ENCODE measurements around the gene TOR1AIP2. TPM values are rescaled to one million over a fixed set of nuclear protein-coding genes. Genes with fewer than 3 reads are reported as not detected.

Gene TOR1AIP2
- total and polyA plus RNA-seq, 2 of the 13 experiments (the other 11 are each of a cell fraction or from before 2014, with no cell fraction given) = 35.2 to 65.8 TPM

DNA sequence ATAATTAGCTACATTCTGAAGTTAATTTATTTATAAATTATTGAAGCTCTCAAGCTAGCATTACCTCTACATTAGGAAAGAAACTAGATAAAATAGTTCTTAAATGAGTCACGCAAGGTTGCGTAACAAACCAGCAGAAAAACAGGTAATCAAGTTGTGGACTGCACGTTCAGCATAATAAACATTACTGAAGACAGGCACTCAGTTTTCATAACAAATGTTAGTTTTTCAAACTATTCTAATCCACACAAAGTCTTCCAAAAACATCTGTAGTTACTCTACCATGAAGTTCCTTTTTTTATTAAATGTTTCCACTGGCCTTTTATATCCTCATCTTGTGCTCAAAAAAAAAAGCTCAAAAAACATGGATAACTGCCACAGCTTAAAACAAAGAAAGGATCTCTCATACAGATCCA, 1.3 kb downstream of the TOR1AIP2 start (continued):
- TF ChIP-seq PAXIP1 (CRISPR knock-in tag; conservative IDR thresholded peaks at IDR 0.05) = 0 out of 2 replicates have a peak, but pooled peaks have one; percentile 22
- no peak for TF ChIP-seq ZNF567 (CRISPR knock-in tag; IDR thresholded peaks at IDR 0.05; ENCODE audit: borderline replicate concordance)
- peak; percentile 50 for TF ChIP-seq FOXA3 (CRISPR knock-in tag; IDR thresholded peaks at IDR 0.05)
- no peak for TF ChIP-seq TEAD2 (CRISPR knock-in tag; IDR thresholded peaks at IDR 0.05)
- TF ChIP-seq NFKBIZ (CRISPR knock-in tag; IDR thresholded peaks at IDR 0.05) = no peak
- TF ChIP-seq, protein P1, sequence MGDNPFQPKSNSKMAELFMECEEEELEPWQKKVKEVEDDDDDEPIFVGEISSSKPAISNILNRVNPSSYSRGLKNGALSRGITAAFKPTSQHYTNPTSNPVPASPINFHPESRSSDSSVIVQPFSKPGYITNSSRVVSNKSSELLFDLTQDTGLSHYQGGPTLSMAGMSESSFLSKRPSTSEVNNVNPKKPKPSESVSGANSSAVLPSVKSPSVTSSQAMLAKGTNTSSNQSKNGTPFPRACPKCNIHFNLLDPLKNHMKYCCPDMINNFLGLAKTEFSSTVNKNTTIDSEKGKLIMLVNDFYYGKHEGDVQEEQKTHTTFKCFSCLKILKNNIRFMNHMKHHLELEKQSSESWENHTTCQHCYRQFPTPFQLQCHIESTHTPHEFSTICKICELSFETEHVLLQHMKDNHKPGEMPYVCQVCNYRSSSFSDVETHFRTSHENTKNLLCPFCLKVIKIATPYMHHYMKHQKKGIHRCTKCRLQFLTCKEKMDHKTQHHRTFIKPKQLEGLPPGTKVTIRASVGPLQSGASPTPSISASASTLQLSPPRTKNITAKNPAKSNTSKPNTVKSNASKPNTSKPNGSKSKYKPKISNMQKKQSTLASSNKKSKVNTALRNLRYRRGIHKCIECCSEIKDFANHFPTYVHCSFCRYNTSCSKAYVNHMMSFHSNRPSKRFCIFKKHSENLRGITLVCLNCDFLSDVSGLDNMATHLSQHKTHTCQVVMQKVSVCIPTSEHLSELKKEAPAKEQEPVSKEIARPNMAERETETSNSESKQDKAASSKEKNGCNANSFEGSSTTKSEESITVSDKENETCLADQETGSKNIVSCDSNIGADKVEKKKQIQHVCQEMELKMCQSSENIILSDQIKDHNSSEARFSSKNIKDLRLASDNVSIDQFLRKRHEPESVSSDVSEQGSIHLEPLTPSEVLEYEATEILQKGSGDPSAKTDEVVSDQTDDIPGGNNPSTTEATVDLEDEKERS (CRISPR knock-in tag; IDR thresholded peaks at IDR 0.05) = no peak
- TF ChIP-seq ZMYM4 (CRISPR knock-in tag; IDR thresholded peaks at IDR 0.05) = no peak
- TF ChIP-seq ELF1 (CRISPR knock-in tag; IDR thresholded peaks at IDR 0.05) = no peak
- peak; percentile 80 for TF ChIP-seq THAP11 (CRISPR knock-in tag; IDR thresholded peaks at IDR 0.05)
- TF ChIP-seq MIER3 (CRISPR knock-in tag; IDR thresholded peaks at IDR 0.05; ENCODE audit: borderline replicate concordance) = peak; percentile 38; the same call in 1 of the 2 replicates
- TF ChIP-seq ZNF44 (CRISPR knock-in tag; IDR thresholded peaks at IDR 0.05) = no peak
- TF ChIP-seq, protein P2, sequence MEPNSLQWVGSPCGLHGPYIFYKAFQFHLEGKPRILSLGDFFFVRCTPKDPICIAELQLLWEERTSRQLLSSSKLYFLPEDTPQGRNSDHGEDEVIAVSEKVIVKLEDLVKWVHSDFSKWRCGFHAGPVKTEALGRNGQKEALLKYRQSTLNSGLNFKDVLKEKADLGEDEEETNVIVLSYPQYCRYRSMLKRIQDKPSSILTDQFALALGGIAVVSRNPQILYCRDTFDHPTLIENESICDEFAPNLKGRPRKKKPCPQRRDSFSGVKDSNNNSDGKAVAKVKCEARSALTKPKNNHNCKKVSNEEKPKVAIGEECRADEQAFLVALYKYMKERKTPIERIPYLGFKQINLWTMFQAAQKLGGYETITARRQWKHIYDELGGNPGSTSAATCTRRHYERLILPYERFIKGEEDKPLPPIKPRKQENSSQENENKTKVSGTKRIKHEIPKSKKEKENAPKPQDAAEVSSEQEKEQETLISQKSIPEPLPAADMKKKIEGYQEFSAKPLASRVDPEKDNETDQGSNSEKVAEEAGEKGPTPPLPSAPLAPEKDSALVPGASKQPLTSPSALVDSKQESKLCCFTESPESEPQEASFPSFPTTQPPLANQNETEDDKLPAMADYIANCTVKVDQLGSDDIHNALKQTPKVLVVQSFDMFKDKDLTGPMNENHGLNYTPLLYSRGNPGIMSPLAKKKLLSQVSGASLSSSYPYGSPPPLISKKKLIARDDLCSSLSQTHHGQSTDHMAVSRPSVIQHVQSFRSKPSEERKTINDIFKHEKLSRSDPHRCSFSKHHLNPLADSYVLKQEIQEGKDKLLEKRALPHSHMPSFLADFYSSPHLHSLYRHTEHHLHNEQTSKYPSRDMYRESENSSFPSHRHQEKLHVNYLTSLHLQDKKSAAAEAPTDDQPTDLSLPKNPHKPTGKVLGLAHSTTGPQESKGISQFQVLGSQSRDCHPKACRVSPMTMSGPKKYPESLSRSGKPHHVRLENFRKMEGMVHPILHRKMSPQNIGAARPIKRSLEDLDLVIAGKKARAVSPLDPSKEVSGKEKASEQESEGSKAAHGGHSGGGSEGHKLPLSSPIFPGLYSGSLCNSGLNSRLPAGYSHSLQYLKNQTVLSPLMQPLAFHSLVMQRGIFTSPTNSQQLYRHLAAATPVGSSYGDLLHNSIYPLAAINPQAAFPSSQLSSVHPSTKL (CRISPR knock-in tag; IDR thresholded peaks at IDR 0.05) = peak; percentile 80
- TF ChIP-seq TRIM22 (IDR thresholded peaks at IDR 0.05) = no peak
- no peak for TF ChIP-seq KAT7 (CRISPR knock-in tag; IDR thresholded peaks at IDR 0.05; ENCODE audit: borderline replicate concordance)
- no peak for TF ChIP-seq MYC (CRISPR knock-in tag; IDR thresholded peaks at IDR 0.05; ENCODE audit: borderline replicate concordance)
- TF ChIP-seq THAP8 (CRISPR knock-in tag; IDR thresholded peaks at IDR 0.05; ENCODE audit: borderline replicate concordance) = no peak
- no peak for TF ChIP-seq ZBTB42 (CRISPR knock-in tag; IDR thresholded peaks at IDR 0.05)
- no peak for TF ChIP-seq ZNF143 (CRISPR knock-in tag; IDR thresholded peaks at IDR 0.05)
- TF ChIP-seq ZNF569 (CRISPR knock-in tag; IDR thresholded peaks at IDR 0.05; ENCODE audit: borderline replicate concordance) = no peak

Measured in HepG2 (cell line).